Upper lobe of left lung (tissue), 4 donors: ENCODE data around the gene FNDC3B.

Experiments used
- POLR2A ChIP-seq, 4 donors: fragments of 450-650 bp; IDR thresholded peaks; one replicate each; pipeline ENCODE4 v1.5.1; 2016 to 2017; ENCODE audit warnings: antibody characterized with exemption in 4 of 4, mild to moderate bottlenecking in 2 of 4
- POLR2AphosphoS5 ChIP-seq, 2 donors: sonication (generic); formaldehyde crosslinking; IDR thresholded peaks; one replicate each; pipeline ENCODE4 v1.5.1; 2017; ENCODE audit warnings: antibody characterized with exemption in 2 of 2
- TF ChIP-seq, protein P1 (sequence below), 6 experiments: fragments of 450-650 bp in 4 of 6; fragments of 200-600 bp in 2 of 6; sonication (generic) in 2 of 6; IDR thresholded peaks; one replicate each; pipeline ENCODE4 v1.5.1; 2016 to 2019; ENCODE audit warnings: antibody characterized with exemption in 6 of 6

DNA sequence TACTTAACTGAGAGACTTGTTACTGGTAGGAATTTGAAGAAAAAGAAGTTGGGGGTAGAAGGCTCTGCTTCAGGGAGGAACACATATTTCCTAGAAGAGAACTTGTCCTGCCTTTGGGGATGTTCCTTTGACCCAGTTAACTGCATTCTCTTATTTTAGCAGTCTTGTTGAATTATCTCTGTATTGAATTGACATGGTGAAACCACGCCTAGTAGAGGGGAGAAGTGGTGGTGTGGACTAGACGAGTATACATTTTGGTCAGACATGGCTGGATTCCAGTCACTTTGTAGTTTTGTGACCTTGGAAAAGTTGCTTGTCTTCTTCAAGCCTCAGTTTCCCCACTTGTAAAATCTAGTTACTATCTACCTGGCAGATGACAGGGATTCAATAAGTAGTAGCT, 87.8 kb downstream of the FNDC3B start:
- TF ChIP-seq, protein P1, sequence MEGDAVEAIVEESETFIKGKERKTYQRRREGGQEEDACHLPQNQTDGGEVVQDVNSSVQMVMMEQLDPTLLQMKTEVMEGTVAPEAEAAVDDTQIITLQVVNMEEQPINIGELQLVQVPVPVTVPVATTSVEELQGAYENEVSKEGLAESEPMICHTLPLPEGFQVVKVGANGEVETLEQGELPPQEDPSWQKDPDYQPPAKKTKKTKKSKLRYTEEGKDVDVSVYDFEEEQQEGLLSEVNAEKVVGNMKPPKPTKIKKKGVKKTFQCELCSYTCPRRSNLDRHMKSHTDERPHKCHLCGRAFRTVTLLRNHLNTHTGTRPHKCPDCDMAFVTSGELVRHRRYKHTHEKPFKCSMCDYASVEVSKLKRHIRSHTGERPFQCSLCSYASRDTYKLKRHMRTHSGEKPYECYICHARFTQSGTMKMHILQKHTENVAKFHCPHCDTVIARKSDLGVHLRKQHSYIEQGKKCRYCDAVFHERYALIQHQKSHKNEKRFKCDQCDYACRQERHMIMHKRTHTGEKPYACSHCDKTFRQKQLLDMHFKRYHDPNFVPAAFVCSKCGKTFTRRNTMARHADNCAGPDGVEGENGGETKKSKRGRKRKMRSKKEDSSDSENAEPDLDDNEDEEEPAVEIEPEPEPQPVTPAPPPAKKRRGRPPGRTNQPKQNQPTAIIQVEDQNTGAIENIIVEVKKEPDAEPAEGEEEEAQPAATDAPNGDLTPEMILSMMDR (IDR thresholded peaks at IDR 0.05): no peak
- TF ChIP-seq POLR2A (IDR thresholded peaks at IDR 0.05) (no peak), POLR2AphosphoS5 (IDR thresholded peaks at IDR 0.05) (no peak)
